PC-3 (cell line): ENCODE results near the gene SLC13A1. TPM values are rescaled to one million over a fixed set of nuclear protein-coding genes. Genes with fewer than 3 reads are reported as not detected.

Experiments used
- ATAC-seq: fragments of 200-7000 bp; cut with Tn5 transposase; 2 replicates; pipeline ENCODE4 v1.9.1; 2020; ENCODE audit warnings: mild to moderate bottlenecking, moderate library complexity
- BruUV-seq: library from RNA; stranded (reverse); fragments of 400-500 nt; replicated peaks from 2 replicates; lab custom pipeline; 2021; lab: Mats Ljungman, UMichigan
- CTCF ChIA-PET: fragments of 300-600 bp; sonication (Branson Sonifier 250); formaldehyde crosslinking; loops from one replicate; lab custom pipeline; 2022; ENCODE audit warnings: antibody characterized with exemption; lab: Charles Lee
- POLR2A ChIA-PET: fragments of 300-600 bp; sonication (Branson Sonifier 250); formaldehyde crosslinking; loops from one replicate; lab custom pipeline; 2022; ENCODE audit warnings: antibody characterized with exemption; ENCODE audit not compliant: unreplicated experiment; lab: Charles Lee
- DNase-seq: peaks from one replicate; pipeline ENCODE4 v3.0.0-alpha.2; 2015
- H2AFZ ChIP-seq: fragments of 300-600 bp; sonication (generic); 2 replicates; pipeline ENCODE4 v1.6.0; 2016; ENCODE audit warnings: antibody characterized with exemption, low read length
- H3F3A ChIP-seq: fragments of 300-600 bp; sonication (generic); one replicate; pipeline ENCODE4 v1.6.0; 2017; ENCODE audit warnings: antibody characterized with exemption, low read length, control low read depth, mild to moderate bottlenecking; ENCODE audit not compliant: unreplicated experiment
- H3K27ac ChIP-seq: fragments of 300-600 bp; sonication (generic); 2 replicates; pipeline ENCODE4 v1.5.1; 2016; ENCODE audit warnings: mild to moderate bottlenecking, low read length
- H3K27me3 ChIP-seq: fragments of 300-600 bp; sonication (generic); 2 replicates; pipeline ENCODE4 v1.6.1; 2016; ENCODE audit warnings: low read length, mixed read lengths
- H3K36me3 ChIP-seq: fragments of 300-600 bp; sonication (generic); 2 replicates; pipeline ENCODE4 v1.6.1; 2016; ENCODE audit warnings: low read depth, mixed run types, low read length, mixed read lengths
- H3K4me1 ChIP-seq: fragments of 300-600 bp; sonication (generic); 2 replicates; pipeline ENCODE4 v1.5.1; 2016; ENCODE audit warnings: low read length; ENCODE audit not compliant: insufficient read depth
- H3K4me2 ChIP-seq: fragments of 300-600 bp; sonication (generic); 2 replicates; pipeline ENCODE4 v1.6.0; 2016; ENCODE audit warnings: low read length
- H3K4me3 ChIP-seq: fragments of 300-600 bp; sonication (generic); 2 replicates; pipeline ENCODE4 v1.5.1; 2016; ENCODE audit warnings: mild to moderate bottlenecking, low read length, mixed read lengths
- H3K79me2 ChIP-seq: fragments of 300-600 bp; sonication (generic); 2 replicates; pipeline ENCODE4 v1.6.1; 2017; ENCODE audit warnings: low read length, mixed read lengths
- H3K9ac ChIP-seq: fragments of 300-600 bp; sonication (generic); 2 replicates; pipeline ENCODE4 v1.6.0; 2016; ENCODE audit warnings: mild to moderate bottlenecking, low read length
- H3K9me2 ChIP-seq: fragments of 300-600 bp; sonication (generic); replicated peaks from 2 replicates; pipeline ENCODE4 v1.6.1; 2016; ENCODE audit warnings: mixed run types, low read length, mixed read lengths
- H3K9me3 ChIP-seq: fragments of 300-600 bp; sonication (generic); 2 replicates; pipeline ENCODE4 v1.6.1; 2016; ENCODE audit warnings: low read length, mixed read lengths
- H4K20me1 ChIP-seq: fragments of 300-600 bp; sonication (generic); 2 replicates; pipeline ENCODE4 v1.6.1; 2016; ENCODE audit warnings: low read length, mixed read lengths
- CTCF ChIP-seq: fragments of 300-600 bp; sonication (generic); conservative IDR thresholded peaks from 2 replicates; pipeline ENCODE4 v1.5.1; 2017; ENCODE audit warnings: antibody characterized with exemption, low read depth, mild to moderate bottlenecking, low read length
- EZH2 ChIP-seq: fragments of 300-600 bp; sonication (generic); IDR thresholded peaks from one replicate; pipeline ENCODE4 v1.6.1; 2017; ENCODE audit warnings: antibody characterized with exemption, mild to moderate bottlenecking, low read length; ENCODE audit not compliant: unreplicated experiment
- EZH2phosphoT487 ChIP-seq: fragments of 300-600 bp; sonication (generic); IDR thresholded peaks from 2 replicates; pipeline ENCODE4 v1.6.1; 2018; ENCODE audit warnings: mild to moderate bottlenecking, antibody characterized with exemption, low read length, borderline replicate concordance
- intact Hi-C: fragments of 100-400 bp; cut with micrococcal nuclease; formaldehyde crosslinking; loops from 2 replicates; pipeline ENCODE4 v1.9.0; 2023
- total RNA-seq: library from RNA; depleted of rRNA; stranded (reverse); fragments of >200 nt; gene quantifications from 2 replicates; pipeline ENCODE4 v1.2.3, GENCODE V29; 2014

Gene SLC13A1
- total RNA-seq, 1 experiment from 2014 or later: not detected

DNA sequence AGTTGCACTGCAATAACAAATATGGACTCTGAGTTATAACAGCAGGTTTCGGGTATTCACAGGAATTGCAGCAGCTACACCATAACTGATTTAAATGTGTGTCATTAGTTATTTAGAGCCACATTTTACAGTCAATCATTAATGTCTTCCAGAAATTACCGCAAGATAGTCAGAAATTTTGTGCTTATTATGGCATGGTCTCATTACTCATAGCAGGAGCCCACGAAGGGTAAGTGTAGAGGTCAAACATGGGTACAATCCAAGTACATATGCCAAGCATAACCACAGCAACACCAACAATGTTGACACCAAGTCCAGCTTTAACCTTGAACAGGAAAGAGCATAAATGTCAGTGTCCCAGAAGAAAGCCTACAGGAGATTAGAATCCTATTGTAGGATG lies 84.4 kb downstream of the SLC13A1 start:
- no peaks in the 10 kb centered on the region for H3K27me3 ChIP-seq
- no peak overlapping the region for H2AFZ ChIP-seq
- no peak overlapping the region for H3K4me2 ChIP-seq
- CTCF ChIA-PET: no interaction called here
- DNase-seq: no peak
- intact Hi-C loops: no loop called here
- H3K36me3 ChIP-seq: no peaks in the 10 kb centered on the region
- no peaks in the 10 kb centered on the region for H4K20me1 ChIP-seq
- no peak for TF ChIP-seq CTCF
- no peak for TF ChIP-seq EZH2
- no peak for TF ChIP-seq EZH2phosphoT487
- no peaks in the 10 kb centered on the region for H3F3A ChIP-seq
- no peak overlapping the region for H3K9ac ChIP-seq
- POLR2A ChIA-PET: no interaction called here
- ATAC-seq: no peak
- no TSS peak for BruUV-seq
- no peak overlapping the region for H3K27ac ChIP-seq
- H3K9me2 ChIP-seq: no peaks in the 10 kb centered on the region
- no peaks in the 10 kb centered on the region for H3K4me1 ChIP-seq
- no peak overlapping the region for H3K4me3 ChIP-seq
- no peaks in the 10 kb centered on the region for H3K9me3 ChIP-seq
- no peaks in the 10 kb centered on the region for H3K79me2 ChIP-seq

- Histone ChIP-seq H3K4me1 (no peaks in the 10 kb centered on the region), H3K9me3 (no peaks in the 10 kb centered on the region), H3K79me2 (no peaks in the 10 kb centered on the region), H3K9me2 (no peaks in the 10 kb centered on the region), H3K4me2 (no peak overlapping the region), H3K36me3 (no peaks in the 10 kb centered on the region), H3K9ac (no peak overlapping the region), H2AFZ (no peak overlapping the region), H3K27ac (no peak overlapping the region), H3K27me3 (no peaks in the 10 kb centered on the region), H3K4me3 (no peak overlapping the region), H3F3A (no peaks in the 10 kb centered on the region), H4K20me1 (no peaks in the 10 kb centered on the region)
- DNase-seq: no peak
- intact Hi-C loops: no loop called here
- POLR2A ChIA-PET: no interaction called here
- CTCF ChIA-PET: no interaction called here
- no peak for ATAC-seq
- TF ChIP-seq EZH2: no peak
- no peak for TF ChIP-seq EZH2phosphoT487
- TF ChIP-seq CTCF: no peak
- BruUV-seq: no TSS peak
Measured at GRCh38 chr7:123114288-123114687, 85.5 kb downstream of the SLC13A1 start.

DNA sequence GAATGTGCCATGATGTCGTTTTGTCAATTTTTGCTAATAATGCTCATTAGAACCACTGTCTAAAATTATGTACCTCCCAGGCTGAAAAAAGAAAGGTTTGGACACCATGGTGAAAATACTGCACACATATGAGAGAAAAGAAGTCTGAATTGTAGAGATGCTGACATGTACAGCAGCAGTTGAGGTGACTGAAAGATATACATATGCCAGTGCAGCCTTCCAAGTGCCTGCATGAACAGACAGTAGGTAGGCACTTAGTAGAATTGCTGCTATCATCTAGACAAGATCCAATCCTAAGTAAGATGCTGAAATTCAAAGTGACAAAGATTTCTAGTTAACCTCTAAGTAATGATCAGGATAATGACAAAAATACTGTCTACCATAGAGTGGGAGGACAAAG lies 86.9 kb downstream of the SLC13A1 start:
- intact Hi-C loops: no loop called here
- Histone ChIP-seq H3K9me3 (no peaks in the 10 kb centered on the region), H3K27ac (no peak overlapping the region), H3K36me3 (no peaks in the 10 kb centered on the region), H4K20me1 (no peaks in the 10 kb centered on the region), H3K27me3 (no peaks in the 10 kb centered on the region), H3F3A (no peaks in the 10 kb centered on the region), H3K4me1 (no peaks in the 10 kb centered on the region), H3K9me2 (no peaks in the 10 kb centered on the region), H3K4me2 (no peak overlapping the region), H3K79me2 (no peaks in the 10 kb centered on the region), H2AFZ (no peak overlapping the region), H3K9ac (no peak overlapping the region), H3K4me3 (no peak overlapping the region)
- no peak for DNase-seq
- TF ChIP-seq EZH2phosphoT487 (no peak), CTCF (no peak), EZH2 (no peak)
- BruUV-seq: no TSS peak
- ChIA-PET POLR2A (no interaction called here), CTCF (no interaction called here)
- ATAC-seq: no peak
